Nephron (organoid): ENCODE results near the gene GJB2.
A peak's percentile ranks its signal among the peaks of the same experiment; 100 is the strongest.

Experiments
- H3K27ac Mint-ChIP-seq, 3 experiments: 2 replicates each; pipeline ENCODE4 v1.8.0; 2020; ENCODE audit warnings: mixed read lengths in 3 of 3, mild to moderate bottlenecking in 2 of 3, moderate library complexity in 1 of 3
- H3K27me3 Mint-ChIP-seq: 2 replicates; pipeline ENCODE4 v1.8.0; 2021; ENCODE audit warnings: low read depth, mild to moderate bottlenecking, moderate library complexity, mixed read lengths
- H3K36me3 Mint-ChIP-seq: 2 replicates; pipeline ENCODE4 v1.8.0; 2020; ENCODE audit warnings: low read depth, mixed read lengths
- H3K4me1 Mint-ChIP-seq: 2 replicates; pipeline ENCODE4 v1.8.0; 2020; ENCODE audit warnings: mixed read lengths
- H3K4me3 Mint-ChIP-seq, 3 experiments: 2 replicates each; pipeline ENCODE4 v1.8.0; 2020; ENCODE audit warnings: mild to moderate bottlenecking in 3 of 3, mixed read lengths in 3 of 3, moderate library complexity in 2 of 3
- H3K9me3 Mint-ChIP-seq: 2 replicates; pipeline ENCODE4 v1.8.0; 2020; ENCODE audit warnings: mixed read lengths
- TF ChIP-seq, protein P1 (sequence below), 3 experiments: fragments of 200-600 bp; sonication (generic); IDR thresholded peaks; one replicate each; pipeline ENCODE4 v1.5.0; 2021; ENCODE audit warnings: antibody characterized with exemption in 3 of 3; ENCODE audit not compliant: unreplicated experiment in 3 of 3

The GJB2 gene

DNA sequence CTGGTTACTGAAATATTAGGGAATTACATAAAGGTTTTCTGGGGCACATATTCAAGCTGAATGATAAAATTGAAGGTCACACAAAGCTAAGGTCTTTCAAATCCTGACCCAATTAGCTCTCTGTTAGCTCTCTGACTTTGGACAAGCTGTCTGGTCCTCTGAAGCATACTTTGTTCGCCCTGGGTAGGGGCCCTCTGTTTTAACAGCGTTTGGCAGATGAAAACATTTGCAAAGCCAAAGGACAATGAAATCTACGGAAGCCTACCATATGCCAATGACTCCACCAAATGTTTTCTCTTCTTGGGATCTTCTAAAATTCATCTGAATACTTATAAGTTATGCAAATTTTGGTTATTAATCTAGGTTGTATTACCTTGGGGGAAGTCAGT, 17.3 kb downstream of the GJB2 start:
- peaks cover 15% of the 10 kb centered on the region for H3K27me3 Mint-ChIP-seq
- H3K4me1 Mint-ChIP-seq, result peaks cover 23% of the 10 kb centered on the region
- H3K36me3 Mint-ChIP-seq, result no peaks in the 10 kb centered on the region
- H3K4me3 Mint-ChIP-seq, result no peak overlapping the region
- H3K27ac Mint-ChIP-seq, result peak overlapping the region in 1 of 3 experiments; percentile 28
- TF ChIP-seq, protein P1, sequence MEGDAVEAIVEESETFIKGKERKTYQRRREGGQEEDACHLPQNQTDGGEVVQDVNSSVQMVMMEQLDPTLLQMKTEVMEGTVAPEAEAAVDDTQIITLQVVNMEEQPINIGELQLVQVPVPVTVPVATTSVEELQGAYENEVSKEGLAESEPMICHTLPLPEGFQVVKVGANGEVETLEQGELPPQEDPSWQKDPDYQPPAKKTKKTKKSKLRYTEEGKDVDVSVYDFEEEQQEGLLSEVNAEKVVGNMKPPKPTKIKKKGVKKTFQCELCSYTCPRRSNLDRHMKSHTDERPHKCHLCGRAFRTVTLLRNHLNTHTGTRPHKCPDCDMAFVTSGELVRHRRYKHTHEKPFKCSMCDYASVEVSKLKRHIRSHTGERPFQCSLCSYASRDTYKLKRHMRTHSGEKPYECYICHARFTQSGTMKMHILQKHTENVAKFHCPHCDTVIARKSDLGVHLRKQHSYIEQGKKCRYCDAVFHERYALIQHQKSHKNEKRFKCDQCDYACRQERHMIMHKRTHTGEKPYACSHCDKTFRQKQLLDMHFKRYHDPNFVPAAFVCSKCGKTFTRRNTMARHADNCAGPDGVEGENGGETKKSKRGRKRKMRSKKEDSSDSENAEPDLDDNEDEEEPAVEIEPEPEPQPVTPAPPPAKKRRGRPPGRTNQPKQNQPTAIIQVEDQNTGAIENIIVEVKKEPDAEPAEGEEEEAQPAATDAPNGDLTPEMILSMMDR (IDR thresholded peaks at IDR 0.05; ENCODE audit: unreplicated experiment in 3 of 3), result no peak
- H3K9me3 Mint-ChIP-seq, result no peaks in the 10 kb centered on the region

DNA sequence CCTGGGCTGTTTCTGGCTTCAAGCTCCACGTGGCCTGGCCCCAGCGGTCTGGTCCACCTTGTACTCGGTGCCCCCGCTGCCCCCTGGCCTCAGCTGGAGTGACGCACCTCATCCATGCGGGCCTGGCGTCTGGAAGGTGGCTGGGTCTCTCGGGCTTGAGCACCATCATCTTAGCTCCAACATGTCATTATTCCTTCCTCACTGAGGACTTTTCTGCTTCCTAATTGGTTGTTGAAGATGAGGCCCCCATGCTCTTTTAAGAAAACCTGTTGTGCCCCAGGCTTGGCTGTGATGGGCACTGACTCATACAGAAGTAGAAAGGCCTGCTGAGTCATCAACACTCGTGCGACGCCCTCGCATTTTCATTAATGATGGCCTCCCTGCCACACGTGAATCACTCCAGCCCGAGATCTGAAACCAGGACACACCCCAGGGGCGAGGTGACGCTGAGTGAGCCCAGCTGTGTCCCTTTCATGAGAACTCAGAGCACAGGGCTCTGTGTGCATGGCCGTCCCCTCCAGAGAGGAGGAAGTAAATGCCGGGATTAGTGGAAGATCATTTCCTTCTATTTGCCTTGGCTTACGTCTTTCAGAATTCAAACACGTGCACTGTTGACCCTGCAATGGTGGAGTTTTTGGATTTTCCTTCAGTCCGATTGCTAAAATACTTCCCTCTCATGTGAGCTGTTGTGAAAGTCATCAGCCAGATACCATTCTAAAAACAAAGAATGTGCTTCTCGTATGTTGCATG, 17.9 kb downstream of the GJB2 start:
- Mint-ChIP-seq H3K27me3 (peaks cover 18% of the 10 kb centered on the region), H3K4me3 (no peak overlapping the region), H3K36me3 (no peaks in the 10 kb centered on the region), H3K9me3 (no peaks in the 10 kb centered on the region), H3K27ac (peak overlapping the region in 1 of 3 experiments; percentile 28), H3K4me1 (peaks cover 23% of the 10 kb centered on the region)
- TF ChIP-seq, protein P1 (IDR thresholded peaks at IDR 0.05; ENCODE audit: unreplicated experiment in 3 of 3), result no peak

DNA sequence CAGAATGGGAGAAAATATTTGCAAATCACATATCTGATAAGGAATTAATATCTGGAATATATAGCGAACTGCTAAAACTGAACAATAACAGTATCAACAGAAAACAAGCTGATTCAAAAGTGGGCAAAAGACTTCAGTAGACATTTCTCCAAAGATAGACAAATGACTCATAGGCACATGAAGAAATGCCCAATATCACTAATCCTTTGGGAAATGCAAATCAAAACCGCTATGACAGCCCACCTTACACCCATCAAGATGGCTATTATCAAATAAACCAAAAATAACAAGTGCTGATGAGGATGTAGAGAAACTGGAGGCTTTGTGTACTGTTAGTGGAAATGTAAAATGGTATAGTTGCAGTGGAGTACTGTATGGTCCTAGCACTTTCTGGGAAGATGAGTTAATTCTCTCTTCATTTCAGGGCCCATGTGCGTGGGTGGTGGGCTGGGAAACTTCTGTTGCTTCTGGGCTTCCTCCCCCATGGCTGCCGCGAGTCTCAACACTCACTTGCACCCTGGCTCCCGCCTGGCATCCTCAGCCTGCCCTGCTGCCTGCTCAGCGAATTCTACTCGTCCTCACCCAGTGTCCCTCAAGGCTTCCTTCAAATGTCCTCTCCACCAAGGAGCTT, 19.5 kb downstream of the GJB2 start:
- no peaks in the 10 kb centered on the region for H3K36me3 Mint-ChIP-seq
- no peak overlapping the region for H3K4me3 Mint-ChIP-seq
- no peaks in the 10 kb centered on the region for H3K9me3 Mint-ChIP-seq
- peaks cover 28% of the 10 kb centered on the region for H3K27me3 Mint-ChIP-seq
- TF ChIP-seq, protein P1 (IDR thresholded peaks at IDR 0.05; ENCODE audit: unreplicated experiment in 3 of 3), result no peak
- no peak overlapping the region for H3K27ac Mint-ChIP-seq
- peaks cover 18% of the 10 kb centered on the region for H3K4me1 Mint-ChIP-seq

DNA sequence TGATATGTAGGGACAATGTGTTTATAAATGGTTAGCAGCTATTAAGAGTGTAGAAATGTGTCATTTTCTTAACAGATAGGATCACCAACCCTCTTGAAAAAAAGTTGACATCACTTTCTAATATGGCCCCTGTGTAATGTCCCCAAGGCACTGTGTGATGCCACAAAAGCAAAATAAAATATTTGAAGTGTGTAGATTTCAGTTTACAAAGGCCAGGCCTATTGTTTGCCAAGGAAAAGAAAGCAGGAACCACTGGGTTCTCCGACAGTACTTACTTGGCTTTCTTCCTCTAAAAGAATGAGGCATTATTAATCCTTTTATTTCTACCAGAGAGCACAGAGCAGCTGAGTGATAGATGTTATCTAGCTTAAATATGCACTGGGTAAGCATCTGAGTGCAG, 21.4 kb downstream of the GJB2 start:
- peaks cover 18% of the 10 kb centered on the region for H3K4me1 Mint-ChIP-seq
- peaks cover 45% of the 10 kb centered on the region for H3K27me3 Mint-ChIP-seq
- H3K36me3 Mint-ChIP-seq, result no peaks in the 10 kb centered on the region
- TF ChIP-seq, protein P1 (IDR thresholded peaks at IDR 0.05; ENCODE audit: unreplicated experiment in 3 of 3), result no peak
- H3K9me3 Mint-ChIP-seq, result no peaks in the 10 kb centered on the region
- no peak overlapping the region for H3K4me3 Mint-ChIP-seq
- no peak overlapping the region for H3K27ac Mint-ChIP-seq

DNA sequence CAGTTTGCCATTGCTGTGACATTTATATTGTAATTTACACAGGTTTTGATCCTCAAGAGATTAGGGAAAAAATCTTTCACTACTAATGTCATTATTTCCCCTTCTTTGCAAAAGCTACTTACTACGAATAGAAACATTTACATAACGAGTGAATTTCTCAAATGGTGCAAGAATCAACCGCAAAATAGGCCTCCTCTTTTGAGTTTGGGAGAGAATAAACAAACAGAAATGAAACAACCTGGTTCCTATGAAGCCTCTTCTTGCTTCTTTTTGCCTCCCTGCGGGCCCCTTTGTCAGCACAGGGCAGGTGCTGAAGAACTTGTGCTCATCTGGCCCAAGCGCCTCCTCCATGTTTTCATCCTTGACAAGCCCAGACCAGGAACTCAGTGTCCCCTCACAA, 21.8 kb downstream of the GJB2 start:
- H3K4me1 Mint-ChIP-seq, result peaks cover 14% of the 10 kb centered on the region
- H3K27me3 Mint-ChIP-seq, result peaks cover 45% of the 10 kb centered on the region
- H3K4me3 Mint-ChIP-seq, result no peak overlapping the region
- TF ChIP-seq, protein P1 (IDR thresholded peaks at IDR 0.05; ENCODE audit: unreplicated experiment in 3 of 3), result no peak
- no peaks in the 10 kb centered on the region for H3K36me3 Mint-ChIP-seq
- no peaks in the 10 kb centered on the region for H3K9me3 Mint-ChIP-seq
- no peak overlapping the region for H3K27ac Mint-ChIP-seq

DNA sequence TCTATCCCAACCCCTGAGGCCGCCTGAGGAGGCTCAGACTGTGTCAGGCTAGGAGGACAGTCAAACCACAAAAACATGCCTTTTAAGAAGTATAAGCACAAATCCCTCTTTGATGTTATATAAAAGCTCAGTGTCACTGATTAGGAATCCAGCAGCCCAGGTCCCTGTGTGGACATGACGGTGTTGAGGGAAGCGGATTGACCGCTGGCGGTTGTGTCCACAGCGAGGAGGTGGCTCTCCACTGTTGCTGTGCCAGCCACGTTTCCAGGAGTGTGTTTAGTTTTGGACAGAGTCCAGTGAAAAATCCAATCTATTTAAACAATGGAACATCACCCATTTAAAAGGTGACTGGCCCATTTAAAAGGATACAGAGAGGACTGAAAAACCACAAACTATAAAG, 24.3 kb downstream of the GJB2 start:
- no peak overlapping the region for H3K27ac Mint-ChIP-seq
- H3K9me3 Mint-ChIP-seq, result no peaks in the 10 kb centered on the region

More for the DNA sequence above, 24.3 kb downstream of the GJB2 start:
- H3K36me3 Mint-ChIP-seq, result no peaks in the 10 kb centered on the region
- TF ChIP-seq, protein P1 (IDR thresholded peaks at IDR 0.05; ENCODE audit: unreplicated experiment in 3 of 3), result no peak
- peaks cover 69% of the 10 kb centered on the region for H3K27me3 Mint-ChIP-seq
- no peak overlapping the region for H3K4me3 Mint-ChIP-seq
- peaks cover 10% of the 10 kb centered on the region for H3K4me1 Mint-ChIP-seq
